Epithelial cell of prostate (primary cell): ENCODE results near the gene DNAJC7.

Source experiments
- DNase-seq: peaks from one replicate; pipeline ENCODE4 v3.0.0-alpha.2; 2011; ENCODE audit warnings: low read depth, low spot score
- H3K27ac ChIP-seq: fragments of 450-650 bp; 2 replicates; pipeline ENCODE4 v1.5.1; 2017; ENCODE audit warnings: mild to moderate bottlenecking

DNAJC7 gene

GRCh38 chr17:41962768-41963434 lies 54.3 kb downstream of the DNAJC7 start:
- no peak for DNase-seq
- H3K27ac ChIP-seq: no peak overlapping the region

GRCh38 chr17:41962111-41962510 lies 55.1 kb downstream of the DNAJC7 start:
- H3K27ac ChIP-seq: no peak overlapping the region
- no peak for DNase-seq

- no peak overlapping the region for H3K27ac ChIP-seq
- no peak for DNase-seq
Measured at GRCh38 chr17:41959336-41960095, 57.7 kb downstream of the DNAJC7 start.

- DNase-seq: no peak
Measured at GRCh38 chr17:41959030-41959335, 58.3 kb downstream of the DNAJC7 start.

GRCh38 chr17:41957869-41958439 lies 59.3 kb downstream of the DNAJC7 start:
- DNase-seq: no peak
- no peak overlapping the region for H3K27ac ChIP-seq

More at GRCh38 chr17:41959030-41959335, 58.3 kb downstream of the DNAJC7 start:
- H3K27ac ChIP-seq: no peak overlapping the region

- no peak for DNase-seq
- no peak overlapping the region for H3K27ac ChIP-seq
Measured at GRCh38 chr17:41957031-41957868, 60.0 kb downstream of the DNAJC7 start.

- DNase-seq: no peak
Measured at GRCh38 chr17:41956522-41956921, 60.7 kb downstream of the DNAJC7 start.

GRCh38 chr17:41948762-41949460 lies 68.3 kb downstream of the DNAJC7 start:
- H3K27ac ChIP-seq: no peak overlapping the region
- no peak for DNase-seq

More at GRCh38 chr17:41956522-41956921, 60.7 kb downstream of the DNAJC7 start:
- no peak overlapping the region for H3K27ac ChIP-seq

GRCh38 chr17:41944943-41945342 lies 72.3 kb downstream of the DNAJC7 start:
- no peak for DNase-seq
- H3K27ac ChIP-seq: no peak overlapping the region

GRCh38 chr17:41943492-41943891 lies 73.7 kb downstream of the DNAJC7 start:
- no peak for DNase-seq
- no peak overlapping the region for H3K27ac ChIP-seq

- no peak overlapping the region for H3K27ac ChIP-seq
- DNase-seq: no peak
Measured at GRCh38 chr17:41942626-41943373, 74.4 kb downstream of the DNAJC7 start.

GRCh38 chr17:41941168-41941567 lies 76.1 kb downstream of the DNAJC7 start:
- H3K27ac ChIP-seq: no peak overlapping the region
- no peak for DNase-seq

- no peak overlapping the region for H3K27ac ChIP-seq
- no peak for DNase-seq
Measured at GRCh38 chr17:41939693-41940090, 77.5 kb downstream of the DNAJC7 start.

- no peak overlapping the region for H3K27ac ChIP-seq
- no peak for DNase-seq
Measured at GRCh38 chr17:41939044-41939692, 78.1 kb downstream of the DNAJC7 start.

- DNase-seq: no peak
- no peak overlapping the region for H3K27ac ChIP-seq
Measured at GRCh38 chr17:41937970-41938954, 79.0 kb downstream of the DNAJC7 start.

- DNase-seq: no peak
- H3K27ac ChIP-seq: no peak overlapping the region
Measured at GRCh38 chr17:41935641-41936040, 81.6 kb downstream of the DNAJC7 start.

- H3K27ac ChIP-seq: no peak overlapping the region
- no peak for DNase-seq
Measured at GRCh38 chr17:41932816-41933389, 84.3 kb downstream of the DNAJC7 start.
